ENCODE results near the gene CTTNBP2. TPM values are rescaled to one million over a fixed set of nuclear protein-coding genes. Genes with fewer than 3 reads are reported as not detected.

Gene CTTNBP2
- not detected in 2 replicates for total RNA-seq

GRCh38 chr7:117873310-117874190, at the start of gene CTTNBP2:
Gene CTTNBP2, minus strand, starts transcription at chr7:117873441. Its CDS starts 26 bp downstream, at chr7:117873415.
- H3K4me1 Mint-ChIP-seq, result peaks cover 6% of the 10 kb centered on the region
- peaks cover 2% of the 10 kb centered on the region for H3K36me3 Mint-ChIP-seq (ENCODE audit: low read depth)
- no peaks in the 10 kb centered on the region for H3K9me3 Mint-ChIP-seq
- DNase-seq, result peak; percentile 62
- H3K4me3 Mint-ChIP-seq, result peak within 1 kb of the TSS; percentile 56
- H3K27me3 Mint-ChIP-seq, result peaks cover 54% of the 10 kb centered on the region
- no peak within 1 kb of the TSS for H3K27ac Mint-ChIP-seq
- intact Hi-C loops (cut with micrococcal nuclease), result no loop called here

GRCh38 chr7:117916309-117916708, 43.1 kb upstream of the CTTNBP2 start:
- intact Hi-C loops (cut with micrococcal nuclease), result no loop called here
- Mint-ChIP-seq H3K4me3 (no peak overlapping the region), H3K4me1 (no peaks in the 10 kb centered on the region), H3K9me3 (no peaks in the 10 kb centered on the region), H3K27me3 (no peaks in the 10 kb centered on the region), H3K36me3 (ENCODE audit: low read depth) (no peaks in the 10 kb centered on the region), H3K27ac (no peak overlapping the region)
- no peak for DNase-seq

- H3K27me3 Mint-ChIP-seq, result no peaks in the 10 kb centered on the region
- DNase-seq, result no peak
- H3K4me3 Mint-ChIP-seq, result no peak overlapping the region
- intact Hi-C loops (cut with micrococcal nuclease), result no loop called here
- no peaks in the 10 kb centered on the region for H3K36me3 Mint-ChIP-seq (ENCODE audit: low read depth)
- no peaks in the 10 kb centered on the region for H3K9me3 Mint-ChIP-seq
- no peaks in the 10 kb centered on the region for H3K4me1 Mint-ChIP-seq
- no peak overlapping the region for H3K27ac Mint-ChIP-seq
These were observed 39.2 kb upstream of the CTTNBP2 start for GRCh38 chr7:117912421-117912820.

- H3K4me1 Mint-ChIP-seq, result no peaks in the 10 kb centered on the region
- no peak overlapping the region for H3K4me3 Mint-ChIP-seq
- no peak overlapping the region for H3K27ac Mint-ChIP-seq
- no peak for DNase-seq
- H3K27me3 Mint-ChIP-seq, result no peaks in the 10 kb centered on the region
- no peaks in the 10 kb centered on the region for H3K36me3 Mint-ChIP-seq (ENCODE audit: low read depth)
- intact Hi-C loops (cut with micrococcal nuclease), result no loop called here
- H3K9me3 Mint-ChIP-seq, result no peaks in the 10 kb centered on the region
These were observed 35.0 kb upstream of the CTTNBP2 start for GRCh38 chr7:117908031-117908795.

- Mint-ChIP-seq H3K27me3 (no peaks in the 10 kb centered on the region), H3K27ac (no peak overlapping the region), H3K9me3 (no peaks in the 10 kb centered on the region), H3K4me1 (no peaks in the 10 kb centered on the region), H3K4me3 (no peak overlapping the region), H3K36me3 (ENCODE audit: low read depth) (no peaks in the 10 kb centered on the region)
- intact Hi-C loops (cut with micrococcal nuclease), result no loop called here
- no peak for DNase-seq
These were observed 33.9 kb upstream of the CTTNBP2 start for GRCh38 chr7:117907049-117907640.

GRCh38 chr7:117902314-117902889, 29.2 kb upstream of the CTTNBP2 start:
- Mint-ChIP-seq H3K4me1 (no peaks in the 10 kb centered on the region), H3K36me3 (ENCODE audit: low read depth) (no peaks in the 10 kb centered on the region), H3K27me3 (no peaks in the 10 kb centered on the region), H3K27ac (no peak overlapping the region), H3K9me3 (no peaks in the 10 kb centered on the region), H3K4me3 (no peak overlapping the region)
- no peak for DNase-seq
- intact Hi-C loops (cut with micrococcal nuclease), result no loop called here

- H3K27me3 Mint-ChIP-seq, result no peaks in the 10 kb centered on the region
- DNase-seq, result no peak
- intact Hi-C loops (cut with micrococcal nuclease), result no loop called here
- H3K4me1 Mint-ChIP-seq, result no peaks in the 10 kb centered on the region
- H3K9me3 Mint-ChIP-seq, result no peaks in the 10 kb centered on the region
- H3K27ac Mint-ChIP-seq, result no peak overlapping the region
- no peaks in the 10 kb centered on the region for H3K36me3 Mint-ChIP-seq (ENCODE audit: low read depth)
- no peak overlapping the region for H3K4me3 Mint-ChIP-seq
These were observed 28.0 kb upstream of the CTTNBP2 start for GRCh38 chr7:117901089-117901797.

GRCh38 chr7:117896339-117896738, 23.1 kb upstream of the CTTNBP2 start:
- Mint-ChIP-seq H3K27me3 (no peaks in the 10 kb centered on the region), H3K36me3 (ENCODE audit: low read depth) (no peaks in the 10 kb centered on the region), H3K9me3 (no peaks in the 10 kb centered on the region), H3K4me1 (no peaks in the 10 kb centered on the region), H3K4me3 (no peak overlapping the region), H3K27ac (no peak overlapping the region)
- no peak for DNase-seq
- intact Hi-C loops (cut with micrococcal nuclease), result no loop called here

- intact Hi-C loops (cut with micrococcal nuclease), result no loop called here
- Mint-ChIP-seq H3K36me3 (ENCODE audit: low read depth) (no peaks in the 10 kb centered on the region), H3K27ac (no peak overlapping the region), H3K27me3 (no peaks in the 10 kb centered on the region), H3K9me3 (no peaks in the 10 kb centered on the region), H3K4me3 (no peak overlapping the region), H3K4me1 (no peaks in the 10 kb centered on the region)
- no peak for DNase-seq
These were observed 22.0 kb upstream of the CTTNBP2 start for GRCh38 chr7:117895276-117895675.

- H3K27me3 Mint-ChIP-seq, result no peaks in the 10 kb centered on the region
- H3K4me1 Mint-ChIP-seq, result no peaks in the 10 kb centered on the region
- H3K27ac Mint-ChIP-seq, result no peak overlapping the region
- H3K36me3 Mint-ChIP-seq (ENCODE audit: low read depth), result no peaks in the 10 kb centered on the region
- no peaks in the 10 kb centered on the region for H3K9me3 Mint-ChIP-seq
- no peak for DNase-seq
- no peak overlapping the region for H3K4me3 Mint-ChIP-seq
- intact Hi-C loops (cut with micrococcal nuclease), result no loop called here
These were observed 20.8 kb upstream of the CTTNBP2 start for GRCh38 chr7:117894037-117894436.

GRCh38 chr7:117892821-117893220, 19.6 kb upstream of the CTTNBP2 start:
- Mint-ChIP-seq H3K27me3 (no peaks in the 10 kb centered on the region), H3K9me3 (no peaks in the 10 kb centered on the region), H3K36me3 (ENCODE audit: low read depth) (no peaks in the 10 kb centered on the region), H3K27ac (no peak overlapping the region), H3K4me1 (no peaks in the 10 kb centered on the region), H3K4me3 (no peak overlapping the region)
- DNase-seq, result no peak
- intact Hi-C loops (cut with micrococcal nuclease), result no loop called here

GRCh38 chr7:117889611-117890010, 16.4 kb upstream of the CTTNBP2 start:
- Mint-ChIP-seq H3K4me1 (no peaks in the 10 kb centered on the region), H3K4me3 (no peak overlapping the region), H3K27ac (no peak overlapping the region), H3K27me3 (no peaks in the 10 kb centered on the region), H3K9me3 (no peaks in the 10 kb centered on the region), H3K36me3 (ENCODE audit: low read depth) (no peaks in the 10 kb centered on the region)
- no peak for DNase-seq
- intact Hi-C loops (cut with micrococcal nuclease), result no loop called here

- intact Hi-C loops (cut with micrococcal nuclease), result no loop called here
- H3K27me3 Mint-ChIP-seq, result no peaks in the 10 kb centered on the region
These were observed 15.4 kb upstream of the CTTNBP2 start for GRCh38 chr7:117888627-117889026.

More at GRCh38 chr7:117888627-117889026, 15.4 kb upstream of the CTTNBP2 start:
- H3K9me3 Mint-ChIP-seq, result no peaks in the 10 kb centered on the region
- no peak for DNase-seq
- H3K4me3 Mint-ChIP-seq, result no peak overlapping the region
- no peak overlapping the region for H3K27ac Mint-ChIP-seq
- H3K36me3 Mint-ChIP-seq (ENCODE audit: low read depth), result no peaks in the 10 kb centered on the region
- H3K4me1 Mint-ChIP-seq, result no peaks in the 10 kb centered on the region
